AG04450 (cell line): ENCODE results near the gene ZNF605. TPM values are rescaled to one million over a fixed set of nuclear protein-coding genes. Genes with fewer than 3 reads are reported as not detected.

Experiments used
- CTCF ChIA-PET: fragments of 300-600, 350-600 bp; formaldehyde crosslinking; extraction: SDS; loops from one replicate; lab custom pipeline; 2022; ENCODE audit warnings: antibody characterized with exemption, inconsistent platforms; lab: Charles Lee
- POLR2A ChIA-PET: fragments of 350-600 bp; formaldehyde crosslinking; extraction: SDS; loops from one replicate; lab custom pipeline; 2021; ENCODE audit warnings: antibody characterized with exemption, inconsistent platforms; lab: Yijun Ruan, JAX
- DNase-seq: peaks from one replicate; pipeline ENCODE4 v3.0.0-alpha.2; 2011; ENCODE audit warnings: low read depth, low spot score
- H3K27ac ChIP-seq: one replicate; pipeline ENCODE4 v1.5.1; 2012; ENCODE audit warnings: low read depth, low read length, control low read depth
- H3K27me3 ChIP-seq: one replicate; pipeline ENCODE4 v1.6.0; 2012; ENCODE audit warnings: low read length; ENCODE audit not compliant: control insufficient read depth, insufficient read depth
- H3K4me3 ChIP-seq: 2 replicates; pipeline ENCODE4 v1.5.1; 2011; ENCODE audit warnings: mild to moderate bottlenecking, low read depth, low read length, control low read depth
- H3K9me3 ChIP-seq: 2 replicates; pipeline ENCODE4 v1.5.1; 2012; ENCODE audit warnings: low read length; ENCODE audit not compliant: control insufficient read depth, insufficient read depth
- CTCF ChIP-seq: IDR thresholded peaks from 2 replicates; pipeline ENCODE4 v1.5.1; 2011; ENCODE audit warnings: low read depth, low read length, control low read depth, inconsistent platforms
- polyA plus RNA-seq: library from polyadenylated mRNA; depleted of rRNA; stranded (reverse); fragments of >200 nt; gene quantifications from 2 replicates; pipeline ENCODE4 v1.2.3, GENCODE V29; 2011

ZNF605 gene
- polyA plus RNA-seq, 1 experiment: 13.6 TPM

- DNase-seq: no peak
- no peak overlapping the region for H3K4me3 ChIP-seq
- TF ChIP-seq CTCF: no peak
- CTCF ChIA-PET: no interaction called here
- no peaks in the 10 kb centered on the region for H3K27me3 ChIP-seq
- POLR2A ChIA-PET: no interaction called here
- H3K27ac ChIP-seq: no peak overlapping the region
- peaks cover 67% of the 10 kb centered on the region for H3K9me3 ChIP-seq
Observed at GRCh38 chr12:132925597-132926414, 30.3 kb downstream of the ZNF605 start.

- no peaks in the 10 kb centered on the region for H3K27me3 ChIP-seq
- POLR2A ChIA-PET: no interaction called here
- CTCF ChIA-PET: no interaction called here
- H3K27ac ChIP-seq: no peak overlapping the region
- no peak overlapping the region for H3K4me3 ChIP-seq
- no peak for TF ChIP-seq CTCF
- peaks cover 70% of the 10 kb centered on the region for H3K9me3 ChIP-seq
- DNase-seq: no peak
Observed at GRCh38 chr12:132924356-132924755, 31.8 kb downstream of the ZNF605 start.

- no peak overlapping the region for H3K27ac ChIP-seq
- peaks cover 71% of the 10 kb centered on the region for H3K9me3 ChIP-seq
- no peaks in the 10 kb centered on the region for H3K27me3 ChIP-seq
- no peak overlapping the region for H3K4me3 ChIP-seq
- TF ChIP-seq CTCF: no peak
- CTCF ChIA-PET: no interaction called here
- POLR2A ChIA-PET: interaction anchor here (0.5 kb wide), 1 partner anchor 21 kb away, joined by 4 read pairs; no protein-coding TSS in a partner anchor
- DNase-seq: no peak
Observed at GRCh38 chr12:132923356-132923909, 32.7 kb downstream of the ZNF605 start.

GRCh38 chr12:132922676-132923075 lies 33.4 kb downstream of the ZNF605 start:
- ChIA-PET CTCF (no interaction called here), POLR2A (no interaction called here)
- H3K27me3 ChIP-seq: no peaks in the 10 kb centered on the region
- no peak for TF ChIP-seq CTCF
- DNase-seq: no peak
- H3K9me3 ChIP-seq: peaks cover 76% of the 10 kb centered on the region
- no peak overlapping the region for H3K27ac ChIP-seq
- H3K4me3 ChIP-seq: no peak overlapping the region

- CTCF ChIA-PET: no interaction called here
- H3K27me3 ChIP-seq: no peaks in the 10 kb centered on the region
- POLR2A ChIA-PET: no interaction called here
- TF ChIP-seq CTCF: no peak
- DNase-seq: no peak
- H3K9me3 ChIP-seq: peaks cover 80% of the 10 kb centered on the region
- no peak overlapping the region for H3K4me3 ChIP-seq
- no peak overlapping the region for H3K27ac ChIP-seq
Observed at GRCh38 chr12:132921685-132922084, 34.4 kb downstream of the ZNF605 start.
